Smooth muscle cell (in vitro differentiated cells): ENCODE results near the gene SPTB. TPM values are rescaled to one million over a fixed set of nuclear protein-coding genes. Genes with fewer than 3 reads are reported as not detected.

Experiments
- DNase-seq: peaks from one replicate; lab custom pipeline; 2025; ENCODE audit not compliant: unreplicated experiment; lab: John Stamatoyannopoulos, UW
- H2AFZ ChIP-seq: fragments of 200-600 bp; sonication (generic); 2 replicates; pipeline ENCODE4 v1.6.0; 2016; ENCODE audit warnings: antibody characterized with exemption, low read depth, mild to moderate bottlenecking
- H3F3A ChIP-seq: fragments of 200-600 bp; sonication (generic); 2 replicates; pipeline ENCODE4 v1.6.0; 2017; ENCODE audit warnings: antibody characterized with exemption, low read depth
- H3K27ac ChIP-seq: fragments of 200-600 bp; sonication (generic); 2 replicates; pipeline ENCODE4 v1.5.1; 2016; ENCODE audit warnings: low read depth, mild to moderate bottlenecking
- H3K27me3 ChIP-seq: fragments of 200-600 bp; sonication (generic); 2 replicates; pipeline ENCODE4 v1.6.1; 2016; ENCODE audit warnings: low read depth, mild to moderate bottlenecking
- H3K36me3 ChIP-seq: fragments of 200-600 bp; sonication (generic); 2 replicates; pipeline ENCODE4 v1.5.1; 2016; ENCODE audit warnings: low read depth
- H3K4me1 ChIP-seq: fragments of 200-600 bp; sonication (generic); 2 replicates; pipeline ENCODE4 v1.5.1; 2016; ENCODE audit warnings: low read depth
- H3K4me2 ChIP-seq: fragments of 200-600 bp; sonication (generic); 2 replicates; pipeline ENCODE4 v1.6.0; 2016; ENCODE audit warnings: mild to moderate bottlenecking
- H3K4me3 ChIP-seq: fragments of 200-600 bp; sonication (generic); 2 replicates; pipeline ENCODE4 v1.5.1; 2016; ENCODE audit warnings: mild to moderate bottlenecking
- H3K79me2 ChIP-seq: fragments of 200-600 bp; sonication (generic); 2 replicates; pipeline ENCODE4 v1.6.0; 2016; ENCODE audit warnings: low read depth, mild to moderate bottlenecking
- H3K9ac ChIP-seq: fragments of 200-600 bp; sonication (generic); 2 replicates; pipeline ENCODE4 v1.6.0; 2016; ENCODE audit warnings: low read depth
- H3K9me3 ChIP-seq: fragments of 200-600 bp; sonication (generic); replicated peaks from 2 replicates; pipeline ENCODE4 v1.5.1; 2016; ENCODE audit warnings: low read depth
- H4K20me1 ChIP-seq: fragments of 200-600 bp; sonication (generic); 2 replicates; pipeline ENCODE4 v1.6.0; 2016; ENCODE audit warnings: low read depth
- WGBS: methylation state at CpG from one replicate; pipeline ENCODE4 v1.1.7; 2016; ENCODE audit warnings: low lambda C conversion rate; 5-methylcytosine and 5-hydroxymethylcytosine counted together
- polyA plus RNA-seq: library from polyadenylated mRNA; unstranded; fragments of >200 nt; fragmentation: Nextera tagmentation; extraction: Ambion mirVana; gene quantifications from 2 replicates; pipeline ENCODE4 v1.2.1, GENCODE V29; 2016
- total RNA-seq: library from RNA; depleted of rRNA; stranded (reverse); fragments of >200 nt; gene quantifications from 2 replicates; pipeline ENCODE4 v1.2.3, GENCODE V29; 2014
- TF ChIP-seq, protein P1 (sequence below): fragments of 200-600 bp; sonication (generic); IDR thresholded peaks from 2 replicates; pipeline ENCODE4 v1.5.1; 2017; ENCODE audit warnings: borderline replicate concordance, mild to moderate bottlenecking, antibody characterized with exemption; ENCODE audit not compliant: insufficient read depth, poor library complexity, severe bottlenecking

The SPTB gene
- total RNA-seq (0.18 and 3.3 TPM in 2 replicates), polyA plus RNA-seq (0.25 and 0.70 TPM in 2 replicates)

DNA sequence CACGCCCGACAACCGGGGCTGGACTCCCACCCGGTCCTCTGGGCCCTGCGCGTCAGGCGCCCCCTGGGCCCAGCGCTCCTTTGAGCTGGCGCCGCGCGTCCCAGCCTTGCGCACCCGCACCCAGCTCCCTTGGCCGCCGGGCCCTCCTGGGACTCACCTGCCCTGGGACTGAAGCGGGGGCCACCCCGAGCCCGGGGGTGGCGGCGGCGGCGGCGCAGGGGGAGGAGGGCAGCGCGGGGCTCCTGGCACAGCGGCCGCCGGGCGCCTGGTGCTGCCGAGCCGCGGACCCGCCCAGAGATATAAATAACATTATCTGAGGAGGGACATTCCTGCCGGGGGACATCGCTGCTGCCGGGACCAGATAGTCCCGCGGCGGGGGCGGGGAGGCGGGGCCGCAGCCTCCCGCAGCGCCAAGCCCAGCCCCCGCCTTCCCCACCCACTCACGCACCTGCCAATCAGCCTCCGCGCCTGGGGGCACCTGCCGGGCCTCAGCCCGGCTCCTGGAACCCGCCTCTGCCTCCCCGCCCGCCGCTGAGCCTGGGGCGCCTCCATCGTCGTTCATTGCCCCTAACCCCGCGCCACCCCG, at the start of gene SPTB:
Gene SPTB (minus strand): TSS at position 273 of the 586 bp plus-strand sequence. CDS start 56,813 bp downstream, outside the sequence.
- no peaks in the 10 kb centered on the region for H3K9me3 ChIP-seq
- TF ChIP-seq, protein P1, sequence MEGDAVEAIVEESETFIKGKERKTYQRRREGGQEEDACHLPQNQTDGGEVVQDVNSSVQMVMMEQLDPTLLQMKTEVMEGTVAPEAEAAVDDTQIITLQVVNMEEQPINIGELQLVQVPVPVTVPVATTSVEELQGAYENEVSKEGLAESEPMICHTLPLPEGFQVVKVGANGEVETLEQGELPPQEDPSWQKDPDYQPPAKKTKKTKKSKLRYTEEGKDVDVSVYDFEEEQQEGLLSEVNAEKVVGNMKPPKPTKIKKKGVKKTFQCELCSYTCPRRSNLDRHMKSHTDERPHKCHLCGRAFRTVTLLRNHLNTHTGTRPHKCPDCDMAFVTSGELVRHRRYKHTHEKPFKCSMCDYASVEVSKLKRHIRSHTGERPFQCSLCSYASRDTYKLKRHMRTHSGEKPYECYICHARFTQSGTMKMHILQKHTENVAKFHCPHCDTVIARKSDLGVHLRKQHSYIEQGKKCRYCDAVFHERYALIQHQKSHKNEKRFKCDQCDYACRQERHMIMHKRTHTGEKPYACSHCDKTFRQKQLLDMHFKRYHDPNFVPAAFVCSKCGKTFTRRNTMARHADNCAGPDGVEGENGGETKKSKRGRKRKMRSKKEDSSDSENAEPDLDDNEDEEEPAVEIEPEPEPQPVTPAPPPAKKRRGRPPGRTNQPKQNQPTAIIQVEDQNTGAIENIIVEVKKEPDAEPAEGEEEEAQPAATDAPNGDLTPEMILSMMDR: no peak

DNA sequence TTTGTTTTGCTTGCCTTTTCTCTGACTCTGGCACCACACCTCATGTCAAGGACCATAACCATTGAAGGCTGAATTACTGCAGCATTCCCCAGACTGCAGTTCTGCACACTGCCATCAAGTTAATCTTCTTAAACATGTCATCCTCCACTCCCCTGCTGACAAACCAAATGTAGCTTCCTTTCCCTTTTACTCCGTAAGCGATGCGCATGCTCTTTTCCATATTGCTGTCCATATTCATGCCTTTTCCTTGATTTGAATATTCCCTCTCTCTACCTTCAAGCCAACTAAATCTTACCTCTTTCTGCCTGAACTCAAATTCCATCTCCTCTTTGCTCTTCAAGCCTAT, 49.3 kb upstream of the SPTB start:
- no peak overlapping the region for H3K4me3 ChIP-seq
- H3K79me2 ChIP-seq: peaks cover 5% of the 10 kb centered on the region
- peaks cover 61% of the 10 kb centered on the region for H4K20me1 ChIP-seq
- 95% methylated on average over 3 of the region's 3 CpGs for WGBS
- TF ChIP-seq, protein P1: no peak
- no peak for DNase-seq
- H3K4me2 ChIP-seq: no peak overlapping the region
- no peaks in the 10 kb centered on the region for H3K9me3 ChIP-seq
- peaks cover 25% of the 10 kb centered on the region for H3K36me3 ChIP-seq
- H2AFZ ChIP-seq: no peak overlapping the region
- no peaks in the 10 kb centered on the region for H3K27me3 ChIP-seq
- H3K4me1 ChIP-seq: no peaks in the 10 kb centered on the region
- no peak overlapping the region for H3K27ac ChIP-seq
- no peaks in the 10 kb centered on the region for H3F3A ChIP-seq
- no peak overlapping the region for H3K9ac ChIP-seq

More for the DNA sequence above, at the start of gene SPTB:
- H3K4me2 ChIP-seq: peak within 1 kb of the TSS; percentile 98
- H3K27ac ChIP-seq: no peak within 1 kb of the TSS
- H3K9ac ChIP-seq: no peak within 1 kb of the TSS
- peak within 1 kb of the TSS; percentile 72 for H2AFZ ChIP-seq
- H3K36me3 ChIP-seq: no peaks in the 10 kb centered on the region
- no peaks in the 10 kb centered on the region for H3F3A ChIP-seq
- H3K79me2 ChIP-seq: no peaks in the 10 kb centered on the region
- peaks cover 99% of the 10 kb centered on the region for H3K27me3 ChIP-seq
- H3K4me3 ChIP-seq: peak within 1 kb of the TSS; percentile 69
- H4K20me1 ChIP-seq: no peaks in the 10 kb centered on the region
- no peaks in the 10 kb centered on the region for H3K4me1 ChIP-seq
- DNase-seq: no peak
- 0% methylated on average over 22 of the region's 61 CpGs for WGBS

DNA sequence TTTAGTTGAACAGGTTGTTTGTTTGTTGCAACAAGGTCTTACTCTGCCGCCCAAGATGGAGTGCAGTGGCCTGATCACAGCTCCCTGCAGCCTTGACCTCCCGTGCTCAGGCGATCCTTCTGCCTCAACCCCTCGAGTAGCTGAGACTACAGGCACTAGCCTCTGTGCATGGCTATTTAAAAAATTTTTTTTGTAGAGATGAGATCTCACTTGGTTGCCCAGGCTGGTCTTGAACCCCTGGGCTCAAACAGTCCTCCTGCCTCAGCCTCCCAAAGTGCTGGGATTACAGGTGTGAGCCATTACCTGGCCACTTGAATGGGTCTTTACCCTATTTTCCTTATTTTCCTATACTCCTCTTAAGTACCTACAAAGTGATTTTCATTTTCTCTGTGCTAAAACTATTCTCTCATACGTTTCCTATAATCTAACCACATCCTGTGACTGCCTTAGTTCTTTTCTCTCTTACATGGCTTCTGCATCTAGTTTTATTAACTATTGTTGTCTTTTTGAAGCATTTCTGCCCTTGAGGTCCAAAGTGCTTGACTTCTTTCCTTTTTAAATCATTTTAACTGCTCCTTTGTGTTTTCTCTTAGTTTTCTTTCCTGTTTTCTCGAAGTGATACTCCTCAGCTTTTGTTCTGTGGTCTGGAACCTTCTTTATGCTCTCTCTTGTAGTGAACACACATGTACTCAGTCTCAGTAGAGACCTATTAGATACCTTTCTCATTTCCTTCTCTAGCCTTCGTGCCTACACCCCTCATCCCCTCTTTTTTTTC, 48.7 kb upstream of the SPTB start:
- Histone ChIP-seq H3K27ac (no peak overlapping the region), H3K79me2 (peaks cover 5% of the 10 kb centered on the region), H4K20me1 (peaks cover 61% of the 10 kb centered on the region), H3K4me3 (no peak overlapping the region), H3K36me3 (peaks cover 25% of the 10 kb centered on the region), H3K9ac (no peak overlapping the region), H3K9me3 (no peaks in the 10 kb centered on the region), H3K4me2 (no peak overlapping the region), H3F3A (no peaks in the 10 kb centered on the region), H2AFZ (no peak overlapping the region), H3K4me1 (no peaks in the 10 kb centered on the region), H3K27me3 (no peaks in the 10 kb centered on the region)
- no peak for DNase-seq
- 94% methylated on average over 7 of the region's 7 CpGs for WGBS
- TF ChIP-seq, protein P1: no peak
